ENCODE measurements around the gene NEU3.
A peak's percentile ranks its signal among the peaks of the same experiment; 100 is the strongest.

The NEU3 gene

GRCh38 chr11:75029836-75030631 is 41.3 kb downstream of the NEU3 start:
- TF ChIP-seq CTCF (IDR thresholded peaks at IDR 0.05) (no peak), ZFX (IDR thresholded peaks at IDR 0.05; ENCODE audit: borderline replicate concordance) (no peak)
- no peak overlapping the region for H3K27ac ChIP-seq

GRCh38 chr11:75031224-75031753 is 42.6 kb downstream of the NEU3 start:
- H3K27ac ChIP-seq = no peak overlapping the region
- TF ChIP-seq CTCF (IDR thresholded peaks at IDR 0.05) (no peak), ZFX (IDR thresholded peaks at IDR 0.05; ENCODE audit: borderline replicate concordance) (no peak)

GRCh38 chr11:75031771-75032549 is 43.2 kb downstream of the NEU3 start:
- TF ChIP-seq ZFX (IDR thresholded peaks at IDR 0.05; ENCODE audit: borderline replicate concordance) (no peak), CTCF (IDR thresholded peaks at IDR 0.05) (peak; percentile 89)
- H3K27ac ChIP-seq = no peak overlapping the region

GRCh38 chr11:75032550-75032935 is 43.8 kb downstream of the NEU3 start:
- no peak for TF ChIP-seq CTCF (IDR thresholded peaks at IDR 0.05)
- TF ChIP-seq ZFX (IDR thresholded peaks at IDR 0.05; ENCODE audit: borderline replicate concordance) = no peak
- no peak overlapping the region for H3K27ac ChIP-seq

- H3K27ac ChIP-seq = no peak overlapping the region
- no peak for TF ChIP-seq ZFX (IDR thresholded peaks at IDR 0.05; ENCODE audit: borderline replicate concordance)
- no peak for TF ChIP-seq CTCF (IDR thresholded peaks at IDR 0.05)
Observed at GRCh38 chr11:75033916-75034315, 45.2 kb downstream of the NEU3 start.

GRCh38 chr11:75035256-75035655 is 46.5 kb downstream of the NEU3 start:
- TF ChIP-seq CTCF (IDR thresholded peaks at IDR 0.05) = no peak
- H3K27ac ChIP-seq = no peak overlapping the region

Measured in 22Rv1 (cell line).